Retinal pigment epithelial cell (primary cell): Measurements from ENCODE around the gene PAK4.

Source experiments
- DNase-seq: peaks from one replicate; pipeline ENCODE4 v3.0.0-alpha.2; 2010; ENCODE audit warnings: low read depth
- H3K4me3 ChIP-seq: 2 replicates; pipeline ENCODE4 v1.5.1; 2011; ENCODE audit warnings: mild to moderate bottlenecking, low read length, control low read depth, moderate library complexity
- CTCF ChIP-seq: conservative IDR thresholded peaks from 2 replicates; pipeline ENCODE4 v1.5.1; 2011; ENCODE audit warnings: low read depth, low read length, control low read depth, inconsistent platforms

PAK4 gene

DNA sequence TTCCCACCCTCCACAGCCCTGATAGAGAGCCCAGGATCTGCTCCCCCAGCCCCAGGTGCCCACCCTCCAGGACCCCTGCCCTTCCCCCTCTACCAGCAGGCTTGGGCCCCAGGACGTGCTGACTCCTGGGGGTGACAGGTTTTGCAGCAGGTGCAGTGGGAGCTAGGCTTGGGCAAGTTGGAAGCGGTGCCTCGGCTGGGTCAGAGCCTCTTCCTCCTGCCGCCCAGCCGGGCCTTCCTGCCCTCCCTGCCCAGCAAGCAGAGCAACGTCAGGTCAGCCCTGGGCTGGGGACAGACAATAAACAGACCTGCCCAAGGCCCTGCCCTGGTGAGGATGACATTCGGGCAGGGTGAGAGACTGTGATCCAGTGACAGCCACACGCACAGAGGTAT, 62.0 kb downstream of the PAK4 start:
- DNase-seq = no peak
- no peak for TF ChIP-seq CTCF

DNA sequence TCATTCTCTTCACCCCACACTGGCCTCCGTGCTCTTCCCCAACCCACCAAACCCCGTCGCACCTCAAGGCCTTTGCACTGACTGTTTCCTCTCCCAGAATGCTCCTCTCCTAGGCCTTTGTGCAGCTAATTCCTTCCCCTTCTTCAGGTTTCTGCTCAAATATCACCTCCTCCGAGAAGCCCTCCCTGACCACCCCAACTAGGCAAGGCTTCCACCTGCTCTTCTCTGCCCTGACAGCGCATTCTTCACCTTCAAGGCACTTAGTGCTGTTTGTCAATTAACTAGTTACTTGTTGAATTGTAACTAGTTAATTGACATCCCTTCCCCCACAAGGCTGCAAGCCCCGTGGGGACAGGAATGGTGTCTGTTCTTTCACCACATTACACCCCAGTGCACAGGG, 63.4 kb downstream of the PAK4 start:
- no peak overlapping the region for H3K4me3 ChIP-seq
- DNase-seq = no peak
- TF ChIP-seq CTCF = no peak

More for the DNA sequence above, 62.0 kb downstream of the PAK4 start:
- H3K4me3 ChIP-seq = no peak overlapping the region

GRCh38 chr19:39190768-39191167, 65.2 kb downstream of the PAK4 start:
- DNase-seq = no peak
- no peak for TF ChIP-seq CTCF
- no peak overlapping the region for H3K4me3 ChIP-seq

DNA sequence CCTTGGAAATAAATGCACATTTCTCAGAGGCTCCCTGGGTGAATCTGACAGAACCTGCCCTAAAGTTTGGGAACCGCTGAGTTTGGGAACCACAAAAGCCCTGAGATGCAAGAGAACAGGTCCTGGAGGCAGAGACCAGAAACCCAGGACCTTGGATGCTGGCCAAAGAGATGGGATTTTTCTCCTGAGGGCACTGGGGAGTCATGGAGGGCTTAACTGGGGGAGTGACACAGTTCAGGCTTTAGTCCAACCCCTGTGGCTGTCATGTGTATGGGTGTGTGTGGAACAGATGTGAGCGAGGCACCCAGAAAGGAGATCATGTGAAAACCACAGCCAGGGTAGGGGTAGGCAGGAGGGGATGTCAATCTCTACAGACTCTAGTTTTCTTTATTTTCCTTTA, 67.3 kb downstream of the PAK4 start:
- peak; percentile 68 for DNase-seq
- H3K4me3 ChIP-seq = no peak overlapping the region
- TF ChIP-seq CTCF = no peak

DNA sequence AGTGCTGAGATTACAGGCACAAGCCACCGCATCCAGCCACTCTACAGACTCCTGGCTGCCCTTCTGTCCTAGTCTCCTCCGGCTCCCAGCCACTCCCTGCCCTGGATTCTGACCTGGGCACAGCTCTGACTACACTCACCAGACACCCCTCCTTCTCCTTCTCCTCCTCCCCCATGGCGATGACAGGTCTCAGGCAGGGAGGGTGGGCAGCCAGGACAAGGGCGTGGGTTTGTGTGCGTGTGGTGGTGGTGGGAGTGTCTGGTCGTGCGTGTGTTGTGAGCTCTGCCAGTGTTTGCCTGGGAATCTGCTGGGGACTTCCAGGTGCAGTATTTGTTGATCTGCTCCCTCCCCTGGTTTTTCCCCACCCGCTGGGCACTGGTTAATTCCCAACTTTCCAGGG, 68.2 kb downstream of the PAK4 start:
- no peak for TF ChIP-seq CTCF
- H3K4me3 ChIP-seq = no peak overlapping the region
- peak; percentile 23 for DNase-seq

GRCh38 chr19:39194832-39195542, 69.4 kb downstream of the PAK4 start:
- H3K4me3 ChIP-seq = no peak overlapping the region
- no peak for DNase-seq
- TF ChIP-seq CTCF = no peak

DNA sequence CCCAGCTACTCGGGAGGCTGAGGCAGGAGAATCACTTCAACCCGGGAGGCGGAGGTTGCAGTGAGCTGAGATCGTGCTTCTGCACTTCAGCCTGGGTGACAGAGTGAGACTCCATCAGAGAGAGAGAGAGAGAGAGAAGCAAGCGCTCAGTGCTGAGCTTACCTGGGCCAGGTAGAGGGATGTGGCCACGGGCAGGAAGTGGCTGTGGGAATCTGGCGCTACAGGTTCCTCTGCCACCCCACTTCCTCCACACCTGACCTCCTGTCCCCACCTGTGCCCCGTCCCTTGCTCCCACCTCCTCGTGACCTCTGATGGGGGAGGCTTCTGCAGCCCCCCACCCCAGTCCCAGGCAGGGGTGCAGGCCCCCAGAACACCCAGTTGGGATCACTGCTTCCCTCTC, 70.2 kb downstream of the PAK4 start:
- no peak overlapping the region for H3K4me3 ChIP-seq
- DNase-seq = no peak
- no peak for TF ChIP-seq CTCF
